ENCODE results near the gene UBTD2. TPM values are rescaled to one million over a fixed set of nuclear protein-coding genes. Genes with fewer than 3 reads are reported as not detected.

UBTD2 gene
- total RNA-seq, 1 experiment from 2014 or later = 18.3 TPM

DNA sequence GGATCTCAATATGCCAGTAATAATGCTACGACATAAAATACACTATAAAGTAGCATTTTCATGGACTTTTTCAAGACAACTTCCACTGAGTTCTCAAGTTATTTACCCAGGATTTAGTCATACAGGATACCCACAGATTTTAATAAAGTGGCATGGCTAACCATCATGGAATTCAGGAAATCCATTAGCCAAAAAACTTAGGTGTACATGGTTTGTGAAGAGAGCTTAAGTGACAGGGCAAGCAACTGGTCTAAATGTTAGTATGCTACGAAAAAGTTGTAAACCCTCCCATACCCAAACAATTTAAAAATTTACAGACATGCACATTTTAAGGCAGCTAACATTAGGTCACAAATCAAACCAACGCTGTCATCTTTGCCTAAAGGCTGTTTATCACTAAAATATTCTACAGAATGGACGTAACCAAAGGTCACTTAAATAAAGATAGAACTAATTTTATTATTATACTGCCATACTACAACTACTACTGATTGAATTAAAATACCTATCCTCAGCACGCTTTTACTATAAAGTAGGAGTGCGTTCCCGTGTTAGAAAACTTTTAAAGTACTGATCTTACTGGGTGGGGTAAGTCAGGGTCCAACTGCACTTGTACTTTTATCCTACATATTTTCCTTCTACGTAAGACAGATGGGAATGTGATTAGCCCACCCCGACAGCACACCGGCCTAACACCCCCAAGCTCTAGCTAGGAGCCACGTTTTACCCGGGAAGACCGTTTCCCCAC is 1.1 kb downstream of the UBTD2 start:
- DNase-seq (ENCODE audit: low spot score) = no peak
- intact Hi-C loops (cut with micrococcal nuclease; ENCODE audit: unreplicated experiment) = loop anchor here (5.0 kb wide), 1 partner anchor 95 kb away; the partner anchor contains the start of gene STK10
- POLR2A ChIA-PET (ENCODE audit: low non-redundant PET) = interaction anchor here (0.6 kb wide), 1 partner anchor 276 kb away, joined by 6 read pairs; the partner anchor contains the start of gene FBXW11
- H3K4me3 ChIP-seq (ENCODE audit: low read depth, low read length, poor library complexity, severe bottlenecking) = peak overlapping the region; percentile 94
- peaks cover 22% of the 10 kb centered on the region for H3K4me1 ChIP-seq (ENCODE audit: insufficient read depth, low read length, poor library complexity, severe bottlenecking)
- H3K27ac ChIP-seq (ENCODE audit: low read depth, low read length, poor library complexity, severe bottlenecking) = peak overlapping the region; percentile 77
- CTCF ChIA-PET = interaction anchor here (1.1 kb wide), 1 partner anchor 94 kb away, joined by 3 read pairs; the partner anchor contains the start of gene STK10
- no peaks in the 10 kb centered on the region for H3K36me3 ChIP-seq (ENCODE audit: insufficient read depth, low read length, poor library complexity, severe bottlenecking)
- no peaks in the 10 kb centered on the region for H3K27me3 ChIP-seq (replicated peaks; ENCODE audit: insufficient read depth, low read depth, low read length, poor library complexity)
- H3K9me3 ChIP-seq (ENCODE audit: low read depth, low read length, poor library complexity, severe bottlenecking) = no peaks in the 10 kb centered on the region
- TF ChIP-seq EZH2 (IDR thresholded peaks at IDR 0.05; ENCODE audit: borderline replicate concordance, low read depth, low read length, poor library complexity, severe bottlenecking) (no peak), CTCF (conservative IDR thresholded peaks at IDR 0.05; ENCODE audit: low read depth, low read length) (no peak)
- no TSS peak for BruUV-seq (replicated peaks)

DNA sequence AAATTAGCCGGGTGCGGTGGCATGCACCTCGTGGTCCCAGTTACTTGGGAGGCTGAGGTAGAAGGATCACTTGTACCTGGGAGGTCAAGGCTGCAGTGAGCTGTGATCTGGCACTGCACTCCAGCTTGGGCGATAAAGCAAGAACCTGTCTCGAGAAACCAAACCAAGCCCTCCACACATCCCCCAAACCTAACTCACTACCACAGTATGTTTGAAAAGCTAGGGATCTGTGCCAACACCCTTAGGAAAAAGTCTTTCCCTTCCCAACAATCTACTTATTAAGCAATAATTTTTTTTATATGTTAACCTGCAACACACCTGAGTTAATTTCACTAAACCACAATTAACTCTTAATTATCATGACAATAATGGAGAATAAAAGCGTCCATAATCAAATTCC is 2.2 kb downstream of the UBTD2 start:
- no peak for DNase-seq (ENCODE audit: low spot score)
- intact Hi-C loops (cut with micrococcal nuclease; ENCODE audit: unreplicated experiment) = loop anchor here (5.0 kb wide), 1 partner anchor 94 kb away; the partner anchor contains the start of gene STK10
- TF ChIP-seq CTCF (conservative IDR thresholded peaks at IDR 0.05; ENCODE audit: low read depth, low read length) (no peak), EZH2 (IDR thresholded peaks at IDR 0.05; ENCODE audit: borderline replicate concordance, low read depth, low read length, poor library complexity, severe bottlenecking) (no peak)
- no peaks in the 10 kb centered on the region for H3K27me3 ChIP-seq (replicated peaks; ENCODE audit: insufficient read depth, low read depth, low read length, poor library complexity)
- H3K4me3 ChIP-seq (ENCODE audit: low read depth, low read length, poor library complexity, severe bottlenecking) = peak overlapping the region; percentile 94
- H3K27ac ChIP-seq (ENCODE audit: low read depth, low read length, poor library complexity, severe bottlenecking) = no peak overlapping the region
- no TSS peak for BruUV-seq (replicated peaks)
- no peaks in the 10 kb centered on the region for H3K36me3 ChIP-seq (ENCODE audit: insufficient read depth, low read length, poor library complexity, severe bottlenecking)
- ChIA-PET POLR2A (ENCODE audit: low non-redundant PET) (no interaction called here), CTCF (interaction anchor here (0.5 kb wide), 1 partner anchor 11 kb away, joined by 5 read pairs; no protein-coding TSS in a partner anchor)
- no peaks in the 10 kb centered on the region for H3K9me3 ChIP-seq (ENCODE audit: low read depth, low read length, poor library complexity, severe bottlenecking)
- peaks cover 22% of the 10 kb centered on the region for H3K4me1 ChIP-seq (ENCODE audit: insufficient read depth, low read length, poor library complexity, severe bottlenecking)

DNA sequence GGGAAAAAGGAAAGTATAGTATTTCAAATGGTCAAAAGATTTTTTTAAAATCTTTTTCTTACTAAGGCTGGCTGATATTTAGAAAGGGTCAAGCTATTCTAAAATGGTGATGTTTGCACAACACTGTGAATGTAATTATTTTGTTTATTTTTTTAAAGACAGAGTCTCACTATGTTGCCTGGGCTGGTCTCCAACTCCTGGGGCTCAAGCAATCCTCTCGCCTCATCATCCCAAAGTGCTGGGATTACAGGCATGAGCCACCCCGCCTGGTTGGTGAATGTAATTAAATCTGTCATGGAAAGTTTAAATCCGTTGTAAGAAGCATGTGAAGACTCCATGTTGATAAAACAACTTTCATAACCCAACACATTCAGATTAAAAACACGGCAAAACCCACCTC is 2.6 kb downstream of the UBTD2 start:
- intact Hi-C loops (cut with micrococcal nuclease; ENCODE audit: unreplicated experiment) = loop anchor here (5.0 kb wide), 1 partner anchor 94 kb away; the partner anchor contains the start of gene STK10
- H3K4me3 ChIP-seq (ENCODE audit: low read depth, low read length, poor library complexity, severe bottlenecking) = peak overlapping the region; percentile 94
- peaks cover 22% of the 10 kb centered on the region for H3K4me1 ChIP-seq (ENCODE audit: insufficient read depth, low read length, poor library complexity, severe bottlenecking)
- ChIA-PET CTCF (interaction anchor here (0.5 kb wide), 1 partner anchor 11 kb away, joined by 5 read pairs; no protein-coding TSS in a partner anchor), POLR2A (ENCODE audit: low non-redundant PET) (no interaction called here)
- no peak overlapping the region for H3K27ac ChIP-seq (ENCODE audit: low read depth, low read length, poor library complexity, severe bottlenecking)
- no peaks in the 10 kb centered on the region for H3K27me3 ChIP-seq (replicated peaks; ENCODE audit: insufficient read depth, low read depth, low read length, poor library complexity)
- TF ChIP-seq EZH2 (IDR thresholded peaks at IDR 0.05; ENCODE audit: borderline replicate concordance, low read depth, low read length, poor library complexity, severe bottlenecking) (no peak), CTCF (conservative IDR thresholded peaks at IDR 0.05; ENCODE audit: low read depth, low read length) (no peak)
- peak; percentile 56 for DNase-seq (ENCODE audit: low spot score)
- no peaks in the 10 kb centered on the region for H3K36me3 ChIP-seq (ENCODE audit: insufficient read depth, low read length, poor library complexity, severe bottlenecking)
- H3K9me3 ChIP-seq (ENCODE audit: low read depth, low read length, poor library complexity, severe bottlenecking) = no peaks in the 10 kb centered on the region
- no TSS peak for BruUV-seq (replicated peaks)

Measured in A673 (cell line).